KOPT-K1 (cell line): Measurements from ENCODE around the gene LCN2.

Experiments used
- H3K27ac ChIP-seq: fragments of 200-600 bp; sonication (generic); 2 replicates; pipeline ENCODE4 v1.5.1; 2016; ENCODE audit warnings: antibody characterized with exemption, mild to moderate bottlenecking, low read depth, low read length; ENCODE audit not compliant: poor library complexity, severe bottlenecking
- H3K36me3 ChIP-seq: fragments of 200-600 bp; sonication (generic); 2 replicates; pipeline ENCODE4 v1.5.1; 2017; ENCODE audit warnings: antibody characterized with exemption, mild to moderate bottlenecking, low read length, moderate library complexity; ENCODE audit not compliant: insufficient read depth
- H3K9me3 ChIP-seq: fragments of 200-600 bp; sonication (generic); 2 replicates; pipeline ENCODE4 v1.5.1; 2017; ENCODE audit warnings: antibody characterized with exemption, low read length, mild to moderate bottlenecking; ENCODE audit not compliant: insufficient read depth, poor library complexity, severe bottlenecking

The LCN2 gene

GRCh38 chr9:128201441-128202369, 52.5 kb downstream of the LCN2 start:
- no peaks in the 10 kb centered on the region for H3K9me3 ChIP-seq

GRCh38 chr9:128202648-128203023, 53.4 kb downstream of the LCN2 start:
- H3K27ac ChIP-seq: no peak overlapping the region
- H3K36me3 ChIP-seq: no peaks in the 10 kb centered on the region
- no peaks in the 10 kb centered on the region for H3K9me3 ChIP-seq

More at GRCh38 chr9:128201441-128202369, 52.5 kb downstream of the LCN2 start:
- H3K36me3 ChIP-seq: no peaks in the 10 kb centered on the region
- no peak overlapping the region for H3K27ac ChIP-seq
